ENCODE data around the gene SORBS1.

The SORBS1 gene

GRCh38 chr10:95553674-95554073 lies 7.5 kb downstream of the SORBS1 start:
- peak overlapping the region; percentile 84 for H3K27ac ChIP-seq (ENCODE audit: low read length)
- H3K27me3 ChIP-seq (ENCODE audit: control insufficient read depth in 1 of 2, insufficient read depth in 2 of 2, low read length in 2 of 2), result no peaks in the 10 kb centered on the region
- no peak overlapping the region for H3K9ac ChIP-seq (ENCODE audit: low read length in 2 of 2)
- peaks cover 0 to 2% of the 10 kb centered on the region in 2 donors for H3K9me3 ChIP-seq (ENCODE audit: control insufficient read depth in 2 of 2, low read length in 2 of 2)
- H3K4me3 ChIP-seq (ENCODE audit: low read length in 2 of 2), result no peak overlapping the region
- peaks cover 45% of the 10 kb centered on the region for H3K4me1 ChIP-seq (ENCODE audit: control insufficient read depth, insufficient read depth, low read length)
- H3K36me3 ChIP-seq (ENCODE audit: control insufficient read depth in 2 of 2, insufficient read depth in 2 of 2, low read length in 2 of 2), result peaks cover 0 to 6% of the 10 kb centered on the region in 2 donors

GRCh38 chr10:95552679-95553342 lies 8.4 kb downstream of the SORBS1 start:
- Histone ChIP-seq H3K4me3 (ENCODE audit: low read length in 2 of 2) (peak overlapping the region in 1 of 2 donors; percentile 20), H3K9me3 (ENCODE audit: control insufficient read depth in 2 of 2, low read length in 2 of 2) (peaks cover 0 to 2% of the 10 kb centered on the region in 2 donors), H3K36me3 (ENCODE audit: control insufficient read depth in 2 of 2, insufficient read depth in 2 of 2, low read length in 2 of 2) (peaks cover 0 to 6% of the 10 kb centered on the region in 2 donors), H3K27ac (ENCODE audit: low read length) (peak overlapping the region; percentile 67), H3K27me3 (ENCODE audit: control insufficient read depth in 1 of 2, insufficient read depth in 2 of 2, low read length in 2 of 2) (no peaks in the 10 kb centered on the region), H3K4me1 (ENCODE audit: control insufficient read depth, insufficient read depth, low read length) (peaks cover 54% of the 10 kb centered on the region), H3K9ac (ENCODE audit: low read length in 2 of 2) (no peak overlapping the region)

- peaks cover 0 to 3% of the 10 kb centered on the region in 2 donors for H3K36me3 ChIP-seq (ENCODE audit: control insufficient read depth in 2 of 2, insufficient read depth in 2 of 2, low read length in 2 of 2)
- H3K9ac ChIP-seq (ENCODE audit: low read length in 2 of 2), result peak overlapping the region in 1 of 2 donors; percentile 47
- no peaks in the 10 kb centered on the region for H3K27me3 ChIP-seq (ENCODE audit: control insufficient read depth in 1 of 2, insufficient read depth in 2 of 2, low read length in 2 of 2)
- peaks cover 0 to 2% of the 10 kb centered on the region in 2 donors for H3K9me3 ChIP-seq (ENCODE audit: control insufficient read depth in 2 of 2, low read length in 2 of 2)
- peaks cover 60% of the 10 kb centered on the region for H3K4me1 ChIP-seq (ENCODE audit: control insufficient read depth, insufficient read depth, low read length)
- peak overlapping the region; percentile 99 for H3K27ac ChIP-seq (ENCODE audit: low read length)
- H3K4me3 ChIP-seq (ENCODE audit: low read length in 2 of 2), result peak overlapping the region; percentile 62 to 63
Measured at GRCh38 chr10:95550073-95550672, 11.0 kb downstream of the SORBS1 start.

- Histone ChIP-seq H3K27ac (ENCODE audit: low read length) (peak overlapping the region; percentile 99), H3K27me3 (ENCODE audit: control insufficient read depth in 1 of 2, insufficient read depth in 2 of 2, low read length in 2 of 2) (no peaks in the 10 kb centered on the region), H3K4me3 (ENCODE audit: low read length in 2 of 2) (no peak overlapping the region), H3K36me3 (ENCODE audit: control insufficient read depth in 2 of 2, insufficient read depth in 2 of 2, low read length in 2 of 2) (peaks cover 0 to 3% of the 10 kb centered on the region in 2 donors), H3K9ac (ENCODE audit: low read length in 2 of 2) (no peak overlapping the region), H3K9me3 (ENCODE audit: control insufficient read depth in 2 of 2, low read length in 2 of 2) (no peaks in the 10 kb centered on the region), H3K4me1 (ENCODE audit: control insufficient read depth, insufficient read depth, low read length) (peaks cover 75% of the 10 kb centered on the region)
Measured at GRCh38 chr10:95547791-95548435, 13.3 kb downstream of the SORBS1 start.

GRCh38 chr10:95547197-95547596 lies 14.0 kb downstream of the SORBS1 start:
- Histone ChIP-seq H3K27me3 (ENCODE audit: control insufficient read depth in 1 of 2, insufficient read depth in 2 of 2, low read length in 2 of 2) (no peaks in the 10 kb centered on the region), H3K4me1 (ENCODE audit: control insufficient read depth, insufficient read depth, low read length) (peaks cover 82% of the 10 kb centered on the region), H3K36me3 (ENCODE audit: control insufficient read depth in 2 of 2, insufficient read depth in 2 of 2, low read length in 2 of 2) (peaks cover 0 to 3% of the 10 kb centered on the region in 2 donors), H3K27ac (ENCODE audit: low read length) (peak overlapping the region; percentile 99), H3K9me3 (ENCODE audit: control insufficient read depth in 2 of 2, low read length in 2 of 2) (no peaks in the 10 kb centered on the region), H3K4me3 (ENCODE audit: low read length in 2 of 2) (peak overlapping the region in 1 of 2 donors; percentile 15), H3K9ac (ENCODE audit: low read length in 2 of 2) (no peak overlapping the region)

GRCh38 chr10:95545981-95546380 lies 15.2 kb downstream of the SORBS1 start:
- H3K4me1 ChIP-seq (ENCODE audit: control insufficient read depth, insufficient read depth, low read length), result peaks cover 89% of the 10 kb centered on the region
- no peaks in the 10 kb centered on the region for H3K9me3 ChIP-seq (ENCODE audit: control insufficient read depth in 2 of 2, low read length in 2 of 2)
- H3K27ac ChIP-seq (ENCODE audit: low read length), result peak overlapping the region; percentile 99
- peaks cover 0 to 3% of the 10 kb centered on the region in 2 donors for H3K36me3 ChIP-seq (ENCODE audit: control insufficient read depth in 2 of 2, insufficient read depth in 2 of 2, low read length in 2 of 2)
- H3K27me3 ChIP-seq (ENCODE audit: control insufficient read depth in 1 of 2, insufficient read depth in 2 of 2, low read length in 2 of 2), result no peaks in the 10 kb centered on the region
- peak overlapping the region; percentile 22 to 55 for H3K4me3 ChIP-seq (ENCODE audit: low read length in 2 of 2)
- H3K9ac ChIP-seq (ENCODE audit: low read length in 2 of 2), result no peak overlapping the region

GRCh38 chr10:95544783-95545500 lies 16.2 kb downstream of the SORBS1 start:
- H3K9me3 ChIP-seq (ENCODE audit: control insufficient read depth in 2 of 2, low read length in 2 of 2), result no peaks in the 10 kb centered on the region
- peaks cover 0 to 5% of the 10 kb centered on the region in 2 donors for H3K36me3 ChIP-seq (ENCODE audit: control insufficient read depth in 2 of 2, insufficient read depth in 2 of 2, low read length in 2 of 2)
- peak overlapping the region; percentile 99 for H3K27ac ChIP-seq (ENCODE audit: low read length)
- peaks cover 90% of the 10 kb centered on the region for H3K4me1 ChIP-seq (ENCODE audit: control insufficient read depth, insufficient read depth, low read length)
- H3K9ac ChIP-seq (ENCODE audit: low read length in 2 of 2), result peak overlapping the region; percentile 64 to 73
- H3K4me3 ChIP-seq (ENCODE audit: low read length in 2 of 2), result peak overlapping the region; percentile 34 to 55
- no peaks in the 10 kb centered on the region for H3K27me3 ChIP-seq (ENCODE audit: control insufficient read depth in 1 of 2, insufficient read depth in 2 of 2, low read length in 2 of 2)

- Histone ChIP-seq H3K9ac (ENCODE audit: low read length in 2 of 2) (peak overlapping the region; percentile 64 to 73), H3K4me3 (ENCODE audit: low read length in 2 of 2) (peak overlapping the region in 1 of 2 donors; percentile 55), H3K4me1 (ENCODE audit: control insufficient read depth, insufficient read depth, low read length) (peaks cover 91% of the 10 kb centered on the region), H3K27ac (ENCODE audit: low read length) (peak overlapping the region; percentile 99), H3K9me3 (ENCODE audit: control insufficient read depth in 2 of 2, low read length in 2 of 2) (no peaks in the 10 kb centered on the region), H3K27me3 (ENCODE audit: control insufficient read depth in 1 of 2, insufficient read depth in 2 of 2, low read length in 2 of 2) (no peaks in the 10 kb centered on the region), H3K36me3 (ENCODE audit: control insufficient read depth in 2 of 2, insufficient read depth in 2 of 2, low read length in 2 of 2) (peaks cover 0 to 5% of the 10 kb centered on the region in 2 donors)
Measured at GRCh38 chr10:95543459-95543858, 17.7 kb downstream of the SORBS1 start.

- Histone ChIP-seq H3K27ac (ENCODE audit: low read length) (peak overlapping the region; percentile 99), H3K27me3 (ENCODE audit: control insufficient read depth in 1 of 2, insufficient read depth in 2 of 2, low read length in 2 of 2) (no peaks in the 10 kb centered on the region), H3K9ac (ENCODE audit: low read length in 2 of 2) (peak overlapping the region in 1 of 2 donors; percentile 42), H3K4me3 (ENCODE audit: low read length in 2 of 2) (peak overlapping the region in 1 of 2 donors; percentile 44), H3K4me1 (ENCODE audit: control insufficient read depth, insufficient read depth, low read length) (peaks cover 90% of the 10 kb centered on the region), H3K9me3 (ENCODE audit: control insufficient read depth in 2 of 2, low read length in 2 of 2) (no peaks in the 10 kb centered on the region), H3K36me3 (ENCODE audit: control insufficient read depth in 2 of 2, insufficient read depth in 2 of 2, low read length in 2 of 2) (peaks cover under 1 to 5% of the 10 kb centered on the region in 2 donors)
Measured at GRCh38 chr10:95542761-95543160, 18.4 kb downstream of the SORBS1 start.

GRCh38 chr10:95542330-95542729 lies 18.8 kb downstream of the SORBS1 start:
- H3K9me3 ChIP-seq (ENCODE audit: control insufficient read depth in 2 of 2, low read length in 2 of 2), result no peaks in the 10 kb centered on the region
- H3K27me3 ChIP-seq (ENCODE audit: control insufficient read depth in 1 of 2, insufficient read depth in 2 of 2, low read length in 2 of 2), result no peaks in the 10 kb centered on the region
- peak overlapping the region in 1 of 2 donors; percentile 52 for H3K4me3 ChIP-seq (ENCODE audit: low read length in 2 of 2)
- H3K9ac ChIP-seq (ENCODE audit: low read length in 2 of 2), result peak overlapping the region in 1 of 2 donors; percentile 47
- peaks cover 91% of the 10 kb centered on the region for H3K4me1 ChIP-seq (ENCODE audit: control insufficient read depth, insufficient read depth, low read length)
- H3K27ac ChIP-seq (ENCODE audit: low read length), result peak overlapping the region; percentile 99
- H3K36me3 ChIP-seq (ENCODE audit: control insufficient read depth in 2 of 2, insufficient read depth in 2 of 2, low read length in 2 of 2), result peaks cover 5% of the 10 kb centered on the region in 2 donors

Data from stomach smooth muscle (tissue), 2 donors.